GM21723 (cell line): ENCODE results near the gene FILIP1L.

Source experiments
- ATAC-seq: cut with Tn5 transposase; IDR thresholded peaks from one replicate; pipeline ENCODE4 v1.9.1; 2021; ENCODE audit warnings: mild to moderate bottlenecking, moderate library complexity; ENCODE audit not compliant: unreplicated experiment

The FILIP1L gene

DNA sequence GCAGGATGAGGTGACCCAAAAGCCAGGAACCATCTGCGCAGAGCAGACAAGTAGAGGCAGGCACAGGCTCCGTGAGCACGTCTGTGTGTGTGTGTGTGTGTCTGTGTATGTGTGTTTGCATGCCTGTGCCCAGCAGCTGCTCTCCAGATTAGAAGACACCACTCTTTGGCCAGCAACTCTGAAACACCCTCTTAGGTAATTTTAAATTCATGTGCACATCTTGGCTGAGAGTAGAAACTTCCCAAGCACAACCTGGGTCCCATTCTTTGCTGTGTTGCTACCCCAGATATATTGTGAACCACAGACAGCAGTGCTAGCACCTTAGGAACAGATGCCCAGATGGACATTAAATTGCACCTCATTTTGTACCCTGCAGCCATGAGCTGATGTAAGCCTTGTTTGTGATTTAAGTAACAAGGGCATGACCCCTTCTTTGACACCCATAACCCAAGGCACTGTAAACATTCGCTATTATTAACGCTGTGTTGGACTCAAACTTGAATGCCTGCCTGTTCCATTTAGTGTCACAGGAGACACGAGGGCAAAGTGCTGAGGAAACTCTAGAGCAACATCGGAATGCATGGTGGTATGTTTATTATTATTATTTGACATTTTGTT, at the start of gene FILIP1L:
Gene FILIP1L, minus strand, starts transcription at position 89 of the 618 bp plus-strand sequence.
- ATAC-seq: no peak

- ATAC-seq: no peak
Measured at GRCh38 chr3:100163787-100164186, 49.5 kb upstream of the FILIP1L start.

DNA sequence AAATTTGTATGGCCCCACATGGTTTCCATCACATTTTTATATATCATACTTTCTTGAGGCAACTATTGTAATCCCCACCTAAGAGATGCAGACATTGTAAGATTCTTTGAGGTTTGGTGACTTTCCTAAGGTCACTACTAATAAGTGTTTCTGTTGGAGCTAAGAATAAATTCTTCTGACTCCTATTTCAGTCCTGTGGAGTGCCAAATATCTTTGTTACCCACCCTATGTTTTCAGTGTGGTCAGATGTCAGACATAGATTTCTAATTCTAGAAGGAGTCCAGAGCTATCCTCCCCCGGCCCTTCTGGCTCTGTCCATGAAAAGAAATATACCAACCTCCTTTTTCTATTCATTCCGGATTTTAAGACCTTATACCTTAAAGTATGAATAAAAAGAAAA, 46.2 kb upstream of the FILIP1L start:
- ATAC-seq: no peak

GRCh38 chr3:100159331-100160153, 45.2 kb upstream of the FILIP1L start:
- ATAC-seq: no peak

DNA sequence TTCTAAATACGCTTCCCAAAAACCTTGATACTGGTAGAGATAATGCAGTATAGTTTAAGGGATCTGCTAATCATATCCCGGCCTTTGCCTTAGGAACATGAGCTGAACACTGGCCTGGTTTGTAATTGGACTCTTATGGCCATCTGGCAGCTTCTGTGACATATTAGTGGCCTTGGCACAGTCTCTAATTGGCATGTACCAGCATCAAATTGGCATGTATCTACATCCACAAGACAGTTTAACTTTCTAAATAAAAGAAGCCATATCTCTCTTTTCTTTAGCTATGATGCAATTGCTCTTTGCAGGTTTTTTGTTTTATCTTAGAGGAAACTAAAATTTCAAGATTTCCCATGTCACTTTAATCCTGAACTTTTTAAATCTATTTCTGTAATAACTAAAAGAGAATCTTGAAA, 44.6 kb upstream of the FILIP1L start:
- no peak for ATAC-seq

DNA sequence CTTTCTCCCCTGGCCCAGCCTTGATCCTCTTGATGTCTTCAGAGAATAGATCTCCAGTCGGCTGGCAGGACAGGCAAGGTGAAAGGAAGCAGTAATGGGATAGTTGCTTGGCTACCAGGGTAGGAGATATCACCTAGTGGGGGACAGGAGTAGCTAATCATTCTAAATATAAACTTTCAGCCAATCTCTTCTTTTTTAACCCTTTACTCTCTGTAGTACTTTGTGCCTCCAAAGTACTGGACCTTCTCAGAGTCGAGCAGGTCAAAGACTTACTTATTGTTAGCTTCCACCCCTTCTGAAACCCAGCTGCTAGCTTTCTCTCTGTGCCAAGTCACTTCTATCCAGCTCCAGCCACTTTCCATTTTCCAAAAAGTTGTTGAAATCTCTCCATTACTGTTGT, 43.4 kb upstream of the FILIP1L start:
- ATAC-seq: no peak

DNA sequence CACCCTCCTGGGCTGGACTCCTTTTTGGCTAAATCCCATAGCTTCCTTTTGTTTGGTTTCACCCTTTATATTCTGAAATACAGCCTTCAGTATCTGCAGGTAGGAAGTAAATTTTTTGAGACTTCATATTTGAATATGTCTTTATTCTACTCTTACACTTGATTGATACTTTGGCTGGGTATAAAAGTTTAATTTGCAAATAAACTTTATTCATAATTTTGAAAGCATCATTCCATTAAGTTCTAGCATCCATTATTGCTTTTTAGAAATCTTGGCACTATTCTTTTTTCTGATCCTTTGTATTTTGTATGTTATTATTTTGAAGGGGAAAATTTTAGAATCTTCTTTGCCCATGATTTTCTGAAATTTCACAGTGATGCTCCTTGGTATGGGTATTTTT, 41.3 kb upstream of the FILIP1L start:
- ATAC-seq: no peak

DNA sequence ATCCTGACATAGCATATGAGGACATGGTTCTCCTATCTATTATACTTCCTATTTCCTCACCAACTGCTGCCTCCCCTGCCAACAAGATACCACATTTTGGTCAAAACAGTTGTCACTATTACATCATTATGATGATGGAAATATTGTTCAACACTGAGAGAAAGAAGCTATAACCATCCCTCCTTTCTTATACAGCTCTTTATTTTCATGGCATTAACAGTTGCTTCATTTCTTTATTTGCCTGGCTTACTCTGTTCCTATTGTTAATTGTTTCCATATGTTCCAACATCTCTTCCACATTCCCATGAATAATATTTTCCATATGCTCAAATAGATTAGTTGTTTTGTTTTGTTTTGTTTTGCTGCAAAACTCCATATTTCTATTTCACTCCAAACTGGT, 40.8 kb upstream of the FILIP1L start:
- no peak for ATAC-seq

DNA sequence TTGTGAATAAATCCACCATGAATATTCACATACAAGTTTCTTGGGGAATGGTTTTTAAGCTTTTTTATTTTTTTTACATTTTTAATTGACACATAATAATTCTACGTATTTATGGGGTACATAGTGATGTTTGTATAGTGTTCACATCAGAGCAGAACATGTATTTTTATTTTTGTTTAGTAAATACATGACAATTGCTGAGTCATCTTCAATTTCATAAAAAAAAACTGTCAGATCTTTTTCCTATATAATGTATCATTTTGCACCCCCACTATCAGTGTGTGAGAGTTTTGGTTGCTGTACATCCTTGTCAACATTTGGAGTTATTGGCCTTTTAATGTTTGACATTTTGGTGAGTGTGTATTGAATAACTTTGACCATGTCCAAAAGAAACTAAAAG, 39.9 kb upstream of the FILIP1L start:
- ATAC-seq: no peak

GRCh38 chr3:100151024-100151707, 36.9 kb upstream of the FILIP1L start:
- ATAC-seq: no peak

GRCh38 chr3:100150473-100150872, 36.2 kb upstream of the FILIP1L start:
- ATAC-seq: no peak

GRCh38 chr3:100149713-100150415, 35.6 kb upstream of the FILIP1L start:
- no peak for ATAC-seq

GRCh38 chr3:100149130-100149529, 34.8 kb upstream of the FILIP1L start:
- ATAC-seq: no peak

DNA sequence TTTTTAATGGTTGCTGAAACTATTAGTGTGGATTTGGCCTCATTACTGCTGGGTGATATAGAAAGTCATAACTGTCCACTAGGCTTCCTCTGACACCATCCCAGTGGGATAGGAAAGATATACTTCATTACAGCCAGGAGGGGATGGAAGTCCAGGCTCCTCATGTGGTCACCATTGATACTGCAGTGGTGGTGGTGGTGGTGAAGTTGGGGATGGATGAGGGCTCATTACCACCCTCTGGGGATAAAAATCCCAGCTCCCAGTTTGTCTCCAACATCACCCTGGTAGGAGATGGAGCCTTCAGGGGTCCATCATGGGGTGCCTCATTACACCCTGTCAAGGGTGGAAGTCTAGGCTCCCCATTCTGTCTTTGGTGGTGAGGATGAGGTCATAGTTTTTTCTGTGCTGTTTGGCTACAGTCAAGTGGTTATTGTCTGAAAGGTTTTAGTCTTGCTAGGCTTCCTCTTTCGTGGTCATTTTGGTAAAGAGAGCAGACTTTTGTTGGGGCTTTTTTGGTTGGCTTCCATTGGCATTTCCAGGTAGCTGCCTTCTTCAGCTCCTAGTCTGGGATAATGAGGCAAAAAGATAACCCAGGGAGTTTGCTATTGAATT, 30.1 kb upstream of the FILIP1L start:
- peak; percentile 93 for ATAC-seq

DNA sequence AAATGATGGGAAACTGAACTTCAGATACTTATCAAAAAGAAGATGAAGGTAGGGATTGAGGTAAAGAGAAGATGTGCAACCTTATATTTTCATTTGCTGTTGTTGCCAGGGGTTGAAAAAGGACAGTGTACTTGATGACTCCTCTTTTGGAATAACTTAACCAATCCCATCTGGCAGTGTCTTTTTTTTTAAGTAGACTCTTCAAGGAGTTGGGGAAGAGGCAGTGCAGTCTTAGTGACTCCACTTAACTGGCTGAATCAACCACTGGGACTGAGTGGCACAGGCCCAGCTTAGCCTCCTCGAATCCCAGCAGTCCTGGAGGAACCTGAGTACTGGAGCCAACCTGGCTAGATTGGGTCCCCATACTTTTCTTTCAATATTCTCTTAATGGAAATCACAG, 27.3 kb upstream of the FILIP1L start:
- no peak for ATAC-seq

DNA sequence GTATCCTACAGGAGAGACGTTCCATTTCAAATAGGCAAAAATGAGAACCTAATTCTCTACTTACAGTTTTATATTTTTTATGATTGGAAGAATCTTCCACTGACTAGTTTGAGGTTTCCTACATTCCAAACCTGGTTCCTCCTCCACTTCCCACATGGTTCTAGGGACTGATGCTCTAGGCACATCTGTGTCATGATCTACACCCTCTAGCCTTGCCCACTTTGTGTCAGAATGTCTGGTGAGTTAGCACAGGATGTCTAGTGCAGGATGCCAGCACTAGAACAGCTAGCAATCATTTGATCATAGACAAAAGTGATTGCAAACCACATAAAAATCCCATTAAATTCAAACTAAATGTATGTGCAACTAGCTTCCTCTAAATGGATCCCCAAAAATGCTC, 26.7 kb upstream of the FILIP1L start:
- no peak for ATAC-seq

- ATAC-seq: no peak
Measured at GRCh38 chr3:100136921-100137320, 22.6 kb upstream of the FILIP1L start.

DNA sequence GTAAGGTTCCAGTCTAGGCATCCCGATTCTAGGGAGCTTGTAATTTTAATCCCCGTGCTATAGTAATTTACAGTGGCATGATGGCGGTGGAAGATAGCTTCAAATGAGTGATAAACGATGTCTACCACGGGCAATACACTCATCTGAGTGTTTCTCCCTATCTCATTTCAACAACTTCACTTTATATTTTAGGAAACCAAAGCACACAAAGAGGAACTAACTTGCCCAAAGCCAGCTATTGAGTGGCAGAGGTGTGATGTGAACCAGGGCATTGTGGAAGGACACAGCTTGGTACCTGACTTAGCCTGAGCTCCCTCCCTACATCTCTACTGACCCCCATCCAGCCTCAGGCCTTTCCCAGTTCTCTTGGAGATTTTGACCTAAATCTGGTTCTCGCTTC, 16.9 kb upstream of the FILIP1L start:
- no peak for ATAC-seq

DNA sequence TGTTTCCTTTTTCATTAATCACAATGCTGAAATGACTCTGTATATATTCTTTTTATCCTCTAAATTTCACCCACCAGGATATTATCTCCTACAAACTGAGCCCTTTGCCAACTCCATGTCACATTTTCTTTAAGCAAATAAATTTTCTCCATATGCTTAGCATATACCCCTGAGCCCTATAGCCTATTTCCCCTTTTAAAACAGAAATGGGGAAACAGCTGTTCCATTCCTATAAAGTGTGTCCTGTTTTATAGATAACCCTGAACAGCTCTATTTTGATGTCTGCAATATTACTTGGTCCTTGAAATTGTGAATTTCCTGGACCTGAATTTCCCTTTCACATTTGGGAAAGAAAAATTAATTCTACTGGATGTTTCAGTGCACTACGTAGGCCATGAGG, 15.6 kb upstream of the FILIP1L start:
- no peak for ATAC-seq

- ATAC-seq: no peak
Measured at GRCh38 chr3:100128565-100128964, 14.3 kb upstream of the FILIP1L start.

- no peak for ATAC-seq
Measured at GRCh38 chr3:100127792-100128191, 13.5 kb upstream of the FILIP1L start.
